NOMO-1 treated with DMSO at 0.1 percent for 48 hours (cell line): ENCODE data around the gene ZNF827.
A peak's percentile ranks its signal among the peaks of the same experiment; 100 is the strongest.

Source experiments
- DNase-seq: peaks from one replicate; lab custom pipeline; 2025; ENCODE audit not compliant: unreplicated experiment; lab: John Stamatoyannopoulos, UW

Gene ZNF827

DNA sequence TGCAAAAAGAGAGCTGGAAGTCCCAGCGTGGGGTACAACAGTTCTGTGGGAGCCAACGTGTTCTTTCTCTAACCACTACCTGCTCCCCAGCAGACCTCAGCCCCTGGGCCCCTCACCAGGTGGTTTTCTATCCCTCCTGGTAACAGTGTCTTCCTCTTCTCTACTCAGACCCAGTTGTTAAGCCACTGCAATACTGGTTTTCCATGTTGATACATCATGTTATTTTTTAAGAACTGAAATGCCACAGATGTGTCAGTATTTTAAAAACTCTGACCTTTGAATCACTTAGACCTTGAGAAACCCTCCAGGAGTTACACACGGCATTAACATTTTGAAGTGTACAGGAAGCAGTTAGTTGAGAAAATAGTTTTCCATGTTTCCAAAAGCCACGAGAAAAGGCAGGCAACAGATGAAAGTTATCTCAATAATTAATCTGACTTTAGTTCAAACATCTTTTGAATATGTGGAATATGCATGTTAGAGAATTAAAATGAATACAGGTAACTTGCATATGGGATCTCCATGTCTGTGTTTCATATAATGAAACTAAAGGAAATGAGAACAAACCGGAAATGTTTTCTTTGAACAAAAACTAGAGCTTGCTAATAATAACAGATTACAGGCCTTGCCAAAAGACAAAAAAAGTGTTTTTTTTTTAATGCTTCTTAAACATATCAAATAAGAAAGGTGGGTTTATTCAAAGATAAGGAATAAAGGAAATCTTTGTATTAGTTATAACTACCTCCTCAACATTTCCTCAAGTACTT is 108.8 kb downstream of the ZNF827 start:
- DNase-seq: no peak

- DNase-seq: no peak
These were observed 109.7 kb downstream of the ZNF827 start for GRCh38 chr4:145828802-145829485.

GRCh38 chr4:145827885-145828284 is 110.7 kb downstream of the ZNF827 start:
- DNase-seq: no peak

- DNase-seq: no peak
These were observed 113.4 kb downstream of the ZNF827 start for GRCh38 chr4:145825255-145825654.

DNA sequence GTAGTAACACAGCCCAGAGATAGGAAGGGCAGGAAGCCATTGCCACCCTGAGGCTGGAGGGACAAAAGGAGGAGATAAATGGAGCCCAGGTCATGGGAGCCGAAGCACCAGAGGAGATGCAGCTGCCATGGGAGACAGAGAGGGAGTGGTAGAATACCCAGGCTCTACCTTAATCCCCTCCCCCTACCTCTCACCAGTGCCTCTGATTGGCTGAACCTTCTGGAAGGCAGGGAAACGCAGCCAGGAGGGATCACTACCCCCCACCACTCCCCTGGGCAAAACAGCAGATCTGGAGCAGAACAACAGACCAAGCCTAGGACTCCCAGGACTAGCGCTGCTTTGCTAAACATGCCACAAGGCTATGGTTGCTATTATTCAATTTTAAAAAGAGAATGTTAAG is 114.2 kb downstream of the ZNF827 start:
- no peak for DNase-seq

GRCh38 chr4:145823743-145824142 is 114.9 kb downstream of the ZNF827 start:
- no peak for DNase-seq

DNA sequence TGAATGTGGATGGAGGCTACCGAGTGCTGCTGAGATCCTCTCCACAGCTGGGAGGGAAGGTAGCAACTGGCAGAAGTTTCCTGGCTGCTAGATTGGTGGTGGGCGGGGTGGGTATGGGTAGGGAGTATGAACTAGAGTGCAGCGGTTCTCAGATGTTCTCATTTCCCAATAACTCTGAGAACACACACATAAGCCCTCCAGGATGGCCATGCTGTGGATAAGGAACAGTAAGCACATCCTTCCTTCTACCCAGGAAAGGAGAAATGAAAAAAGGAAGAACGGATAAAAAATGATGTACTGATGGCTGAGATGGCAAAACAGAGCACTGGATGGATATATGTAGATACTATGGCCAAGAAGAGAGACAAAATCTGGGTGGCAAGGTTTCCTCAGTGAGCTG is 116.0 kb downstream of the ZNF827 start:
- DNase-seq: no peak

GRCh38 chr4:145822181-145822580 is 116.4 kb downstream of the ZNF827 start:
- no peak for DNase-seq

DNA sequence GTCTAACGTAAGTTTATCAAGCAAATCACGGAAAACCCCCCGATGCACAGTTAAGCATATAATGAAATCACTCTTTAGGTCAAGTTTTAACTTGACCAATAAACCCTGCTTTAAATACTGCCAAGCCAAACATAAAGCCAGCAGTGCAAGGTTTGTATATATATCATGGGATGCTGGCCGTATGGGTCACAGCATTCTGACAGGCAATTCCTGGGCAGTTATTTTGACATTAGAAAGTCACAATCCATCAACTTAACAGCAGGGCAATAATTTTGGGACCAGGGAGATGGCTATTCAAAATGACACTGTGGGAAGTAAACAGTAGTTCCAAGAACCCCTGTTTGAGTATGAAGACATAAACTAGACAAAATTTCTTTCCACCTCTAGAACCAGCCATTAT is 116.9 kb downstream of the ZNF827 start:
- DNase-seq: no peak

GRCh38 chr4:145820407-145820806 is 118.2 kb downstream of the ZNF827 start:
- peak; percentile 78 for DNase-seq

DNA sequence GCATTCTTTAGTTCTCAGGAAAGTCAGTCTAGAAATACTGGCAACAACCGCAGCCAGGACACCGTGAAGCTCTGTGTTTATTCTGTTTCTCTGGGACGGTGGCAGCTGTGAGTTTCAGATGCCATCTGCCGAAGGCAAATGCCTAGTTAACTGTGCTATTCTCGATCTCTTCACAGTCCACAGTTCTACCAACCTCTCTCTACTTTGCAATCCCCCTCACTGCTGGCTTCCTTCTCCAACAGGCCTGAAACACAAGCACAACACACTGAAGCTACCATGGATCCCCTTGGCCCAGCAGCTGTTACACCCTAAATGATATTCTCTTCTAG is 118.8 kb downstream of the ZNF827 start:
- DNase-seq: no peak

DNA sequence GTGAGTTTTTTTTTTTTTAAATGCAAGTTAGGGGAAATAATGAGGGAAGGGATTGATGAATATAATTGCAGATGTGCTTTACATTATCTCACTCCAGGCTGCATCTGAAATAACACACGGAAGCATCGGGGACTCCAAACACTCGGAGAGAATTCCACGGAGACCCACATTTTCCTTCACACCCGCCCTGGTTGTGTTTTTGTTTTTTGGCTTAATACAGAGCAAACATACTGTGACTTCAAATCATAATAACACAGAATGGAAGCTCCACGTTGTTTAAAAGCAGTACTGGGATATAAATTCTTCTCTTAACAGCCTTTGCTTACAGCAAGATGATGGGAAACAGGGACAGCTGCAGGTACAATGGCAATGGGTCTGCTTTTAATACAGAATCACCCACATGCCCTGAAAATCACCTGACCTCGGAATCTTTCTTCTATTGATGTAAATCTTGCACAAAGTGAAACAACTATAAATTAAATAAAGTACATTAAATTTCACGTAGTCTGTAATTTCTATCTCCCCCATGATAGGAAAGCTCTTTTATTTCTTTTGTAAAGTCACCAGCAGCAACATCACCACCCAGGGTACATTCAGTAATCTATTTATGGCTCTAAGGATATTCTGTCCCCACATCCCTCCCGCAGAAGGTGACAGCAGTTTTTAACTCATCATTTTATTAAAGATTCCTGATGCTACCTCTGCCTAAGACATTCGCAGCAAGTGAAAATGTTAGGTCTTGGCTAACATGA is 119.3 kb downstream of the ZNF827 start:
- no peak for DNase-seq

GRCh38 chr4:145818011-145818410 is 120.6 kb downstream of the ZNF827 start:
- no peak for DNase-seq

DNA sequence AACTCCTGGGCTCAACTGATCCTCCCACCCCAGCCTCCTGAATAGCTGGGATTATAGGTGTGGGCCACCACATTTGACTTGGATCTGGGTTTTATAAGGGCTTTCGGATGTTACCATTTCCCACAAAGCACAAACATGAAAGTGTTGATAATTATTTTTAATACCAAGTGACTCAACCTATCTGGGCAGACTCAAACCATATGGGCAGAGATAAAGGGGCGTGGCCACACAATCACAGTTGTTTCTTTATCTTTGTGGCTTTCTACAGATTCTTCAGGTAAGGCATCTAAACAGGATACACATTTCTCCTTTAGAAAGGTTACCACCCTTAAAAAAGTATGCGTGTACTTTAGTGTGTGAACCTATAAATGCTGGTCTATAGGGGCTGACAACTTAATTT is 122.5 kb downstream of the ZNF827 start:
- no peak for DNase-seq

GRCh38 chr4:145815626-145816025 is 123.0 kb downstream of the ZNF827 start:
- DNase-seq: no peak

DNA sequence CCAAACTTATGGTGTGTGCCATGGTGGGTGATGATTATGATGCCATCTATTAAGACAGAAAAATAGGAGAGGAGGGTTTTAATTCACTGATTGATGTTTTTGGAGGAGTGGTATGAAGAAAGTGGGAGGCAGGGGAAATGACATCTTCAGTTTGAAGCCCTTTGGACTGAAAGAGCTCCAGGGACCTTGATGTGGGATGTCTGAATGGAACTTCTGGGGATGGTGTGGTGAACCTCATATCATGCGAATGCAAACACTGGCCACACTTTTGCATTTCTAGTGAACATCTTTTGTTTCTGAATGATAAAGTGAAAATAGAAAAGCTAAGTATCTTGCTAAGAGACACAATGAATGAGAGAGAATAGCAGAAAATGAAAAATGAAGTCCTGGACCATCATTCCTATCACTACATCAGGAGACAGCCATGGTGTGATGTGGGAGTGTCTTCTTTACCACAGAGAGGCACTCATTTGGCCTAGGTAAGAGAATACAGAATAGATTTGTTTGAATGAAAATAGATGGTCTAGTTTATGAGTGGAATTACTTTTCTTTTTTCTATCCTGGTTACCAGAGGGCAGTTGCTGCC is 123.5 kb downstream of the ZNF827 start:
- no peak for DNase-seq

- no peak for DNase-seq
These were observed 124.4 kb downstream of the ZNF827 start for GRCh38 chr4:145814246-145814645.

- no peak for DNase-seq
These were observed 125.7 kb downstream of the ZNF827 start for GRCh38 chr4:145812919-145813318.

GRCh38 chr4:145808848-145809512 is 129.6 kb downstream of the ZNF827 start:
- DNase-seq: no peak

GRCh38 chr4:145808021-145808650 is 130.5 kb downstream of the ZNF827 start:
- DNase-seq: peak; percentile 34

GRCh38 chr4:145805490-145805889 is 133.1 kb downstream of the ZNF827 start:
- no peak for DNase-seq
